ENCODE results near the gene PIN1. TPM values are rescaled to one million over a fixed set of nuclear protein-coding genes. Genes with fewer than 3 reads are reported as not detected.

PIN1 gene
- total and polyA plus RNA-seq, 2 of the 8 experiments (the other 6 are each of a cell fraction or from before 2014, with no cell fraction given), result 78.3 to 90.8 TPM

DNA sequence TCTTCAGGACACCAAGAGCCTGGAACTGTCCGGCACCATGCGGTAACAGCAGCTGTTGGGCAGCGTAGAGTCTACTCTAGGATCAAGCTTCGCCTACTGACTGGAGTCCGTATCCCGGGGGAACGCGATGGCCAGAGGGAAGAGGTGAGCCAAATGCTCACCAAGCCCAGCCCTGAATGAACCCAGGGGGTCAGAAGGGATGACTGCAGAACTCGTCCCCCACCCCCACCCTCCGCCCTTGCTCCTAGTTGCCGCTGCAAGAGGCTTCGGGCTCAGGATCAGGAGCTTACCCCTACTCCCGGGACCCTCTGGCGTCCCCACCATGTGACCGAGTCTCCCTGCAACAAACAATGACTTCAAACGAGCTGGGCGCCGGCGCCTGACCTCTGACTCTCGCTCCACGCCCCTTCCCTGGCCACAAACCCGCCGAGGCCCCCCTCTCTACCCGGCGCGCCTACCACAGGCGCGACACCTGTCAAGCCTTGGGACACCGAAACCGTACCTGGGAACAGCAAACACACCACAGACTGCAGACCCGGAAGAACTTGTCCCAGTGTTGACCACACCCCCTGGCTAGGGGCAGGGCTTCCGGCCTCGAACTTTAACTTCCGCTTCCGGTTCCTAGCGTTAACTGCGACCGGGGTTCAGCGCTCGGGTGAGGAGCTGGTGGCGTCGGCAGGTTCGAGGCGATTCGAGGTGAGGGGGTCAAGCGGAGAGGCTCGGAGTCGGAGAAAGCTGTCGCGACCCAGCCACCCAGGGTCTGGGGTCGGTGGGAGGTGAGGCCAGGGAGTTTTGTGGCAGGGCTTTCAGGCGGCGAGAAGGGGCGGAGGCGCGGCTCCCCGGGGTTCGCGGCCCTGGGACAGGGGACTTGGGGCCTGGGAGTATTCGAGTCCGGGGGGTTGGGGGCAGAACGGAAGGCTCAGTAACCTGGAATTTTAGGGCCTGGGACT, 7.6 kb upstream of the PIN1 start, which contains the start of gene UBL5 (continued):
- TF ChIP-seq EZH2 (IDR thresholded peaks at IDR 0.05; ENCODE audit: low read depth, low read length, severe bottlenecking) (no peak), CEBPB (IDR thresholded peaks at IDR 0.05; ENCODE audit: low read depth, low read length) (no peak), POLR2A (IDR thresholded peaks at IDR 0.05; ENCODE audit: control extremely low read depth in 1 of 2, low read depth in 2 of 2, low read length in 2 of 2) (peak; percentile 78 to 87), SP1 (IDR thresholded peaks at IDR 0.05; ENCODE audit: low read depth, low read length) (no peak; the same call in 1 of the 2 replicates), CBX5 (IDR thresholded peaks at IDR 0.05; ENCODE audit: low read depth, low read length) (no peak), PHF8 (conservative IDR thresholded peaks at IDR 0.05; ENCODE audit: low read depth, low read length) (peak; percentile 93), JUND (IDR thresholded peaks at IDR 0.05; ENCODE audit: low read length) (no peak), FOSL1 (IDR thresholded peaks at IDR 0.05; ENCODE audit: insufficient read depth, low read depth, low read length) (no peak), KDM5A (IDR thresholded peaks at IDR 0.05; ENCODE audit: low read length) (peak; percentile 59; the same call in 1 of the 2 replicates), RNF2 (IDR thresholded peaks at IDR 0.05; ENCODE audit: borderline replicate concordance, low read depth, low read length, missing control alignments, poor library complexity, severe bottlenecking) (no peak), SP2 (IDR thresholded peaks at IDR 0.05; ENCODE audit: low read length) (no peak), POU5F1 (IDR thresholded peaks at IDR 0.05; ENCODE audit: low read depth, low read length) (no peak), CTBP2 (IDR thresholded peaks at IDR 0.05; ENCODE audit: borderline replicate concordance, insufficient read depth, insufficient read length, low read length) (no peak), SIRT6 (IDR thresholded peaks at IDR 0.05; ENCODE audit: low read length) (peak; percentile 59), MAFK (IDR thresholded peaks at IDR 0.05; ENCODE audit: low read depth, low read length) (no peak), SP4 (IDR thresholded peaks at IDR 0.05; ENCODE audit: low read length) (no peak), EGR1 (IDR thresholded peaks at IDR 0.05; ENCODE audit: borderline replicate concordance, low read depth, low read length) (no peak), TCF12 (IDR thresholded peaks at IDR 0.05; ENCODE audit: low read depth, low read length) (no peak), SRF (IDR thresholded peaks at IDR 0.05; ENCODE audit: low read depth, low read length) (no peak), HDAC2 (IDR thresholded peaks at IDR 0.05; ENCODE audit: borderline replicate concordance in 1 of 2, low read depth in 2 of 2, low read length in 2 of 2) (peak; percentile 45 to 93; a peak in 1 of 4 replicates), TAF7 (optimal IDR thresholded peaks at IDR 0.05; ENCODE audit: borderline replicate concordance, low read depth, low read length) (no peak), SIX5 (IDR thresholded peaks at IDR 0.05; ENCODE audit: low read depth, low read length) (no peak)
- TF ChIP-seq, protein P1, sequence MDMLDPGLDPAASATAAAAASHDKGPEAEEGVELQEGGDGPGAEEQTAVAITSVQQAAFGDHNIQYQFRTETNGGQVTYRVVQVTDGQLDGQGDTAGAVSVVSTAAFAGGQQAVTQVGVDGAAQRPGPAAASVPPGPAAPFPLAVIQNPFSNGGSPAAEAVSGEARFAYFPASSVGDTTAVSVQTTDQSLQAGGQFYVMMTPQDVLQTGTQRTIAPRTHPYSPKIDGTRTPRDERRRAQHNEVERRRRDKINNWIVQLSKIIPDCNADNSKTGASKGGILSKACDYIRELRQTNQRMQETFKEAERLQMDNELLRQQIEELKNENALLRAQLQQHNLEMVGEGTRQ (IDR thresholded peaks at IDR 0.05; ENCODE audit: low read length), result no peak; the same call in 1 of the 2 replicates
